Adipocyte (in vitro differentiated cells): ENCODE data around the gene NOS1AP.
"Not testable (repeated sequence)": the region's sequence is repeated elsewhere in the genome, so short reads cannot be mapped to it uniquely, and the experiment has no call there.

Experiments
- DNase-seq: peaks from one replicate; pipeline ENCODE4 v3.0.0-alpha.2; 2015; ENCODE audit warnings: low read depth
- H3K27me3 ChIP-seq: replicated peaks from 2 replicates; pipeline ENCODE4 v1.7.0; 2013; ENCODE audit warnings: mild to moderate bottlenecking, low read length, moderate library complexity; ENCODE audit not compliant: control insufficient read depth, insufficient read depth
- H3K36me3 ChIP-seq: 2 replicates; pipeline ENCODE4 v1.7.0; 2013; ENCODE audit warnings: low read length, mild to moderate bottlenecking, moderate library complexity; ENCODE audit not compliant: control insufficient read depth, insufficient read depth, severe bottlenecking
- H3K4me1 ChIP-seq: 2 replicates; pipeline ENCODE4 v1.7.0; 2013; ENCODE audit warnings: mild to moderate bottlenecking, low read length, moderate library complexity; ENCODE audit not compliant: control insufficient read depth, insufficient read depth
- H3K4me3 ChIP-seq: 2 replicates; pipeline ENCODE4 v1.7.0; 2013; ENCODE audit warnings: mild to moderate bottlenecking, low read length, moderate library complexity
- H3K9ac ChIP-seq: 2 replicates; pipeline ENCODE4 v1.7.0; 2013; ENCODE audit warnings: mild to moderate bottlenecking, low read length, moderate library complexity
- H3K9me3 ChIP-seq: 2 replicates; pipeline ENCODE4 v1.7.0; 2013; ENCODE audit warnings: mild to moderate bottlenecking, low read length, moderate library complexity; ENCODE audit not compliant: control insufficient read depth

The NOS1AP gene

GRCh38 chr1:162075862-162076261, 6.4 kb downstream of the NOS1AP start:
- DNase-seq = no peak
- H3K9ac ChIP-seq = no peak overlapping the region
- no peak overlapping the region for H3K4me3 ChIP-seq
- no peaks in the 10 kb centered on the region for H3K36me3 ChIP-seq
- H3K4me1 ChIP-seq = no peaks in the 10 kb centered on the region
- peaks cover 15% of the 10 kb centered on the region for H3K27me3 ChIP-seq
- H3K9me3 ChIP-seq = peaks cover 15% of the 10 kb centered on the region

- Histone ChIP-seq H3K9ac (no peak overlapping the region), H3K27me3 (peaks cover 8% of the 10 kb centered on the region), H3K36me3 (no peaks in the 10 kb centered on the region), H3K9me3 (peaks cover 15% of the 10 kb centered on the region), H3K4me1 (no peaks in the 10 kb centered on the region), H3K4me3 (no peak overlapping the region)
- no peak for DNase-seq
These were observed 8.3 kb downstream of the NOS1AP start for GRCh38 chr1:162077648-162078299.

GRCh38 chr1:162079030-162079429, 9.5 kb downstream of the NOS1AP start:
- no peaks in the 10 kb centered on the region for H3K4me1 ChIP-seq
- DNase-seq = no peak
- peaks cover 15% of the 10 kb centered on the region for H3K9me3 ChIP-seq
- no peak overlapping the region for H3K4me3 ChIP-seq
- no peak overlapping the region for H3K9ac ChIP-seq
- peaks cover 8% of the 10 kb centered on the region for H3K27me3 ChIP-seq
- no peaks in the 10 kb centered on the region for H3K36me3 ChIP-seq

- Histone ChIP-seq H3K4me1 (no peaks in the 10 kb centered on the region), H3K9me3 (no peaks in the 10 kb centered on the region), H3K27me3 (peaks cover 10% of the 10 kb centered on the region), H3K9ac (no peak overlapping the region), H3K4me3 (no peak overlapping the region), H3K36me3 (no peaks in the 10 kb centered on the region)
- DNase-seq = no peak
These were observed 11.1 kb downstream of the NOS1AP start for GRCh38 chr1:162080472-162081015.

- Histone ChIP-seq H3K27me3 (peaks cover 7% of the 10 kb centered on the region), H3K4me1 (no peaks in the 10 kb centered on the region), H3K4me3 (no peak overlapping the region), H3K9ac (no peak overlapping the region), H3K36me3 (no peaks in the 10 kb centered on the region), H3K9me3 (no peaks in the 10 kb centered on the region)
- no peak for DNase-seq
These were observed 11.8 kb downstream of the NOS1AP start for GRCh38 chr1:162081316-162081715.

- not testable (repeated sequence) for H3K9ac ChIP-seq, H3K4me1 ChIP-seq, H3K4me3 ChIP-seq, DNase-seq, H3K27me3 ChIP-seq, H3K36me3 ChIP-seq, H3K9me3 ChIP-seq
These were observed 12.6 kb downstream of the NOS1AP start for GRCh38 chr1:162082080-162082479.

- Histone ChIP-seq H3K4me3 (no peak overlapping the region), H3K36me3 (no peaks in the 10 kb centered on the region), H3K9me3 (no peaks in the 10 kb centered on the region), H3K9ac (no peak overlapping the region), H3K27me3 (peaks cover 7% of the 10 kb centered on the region), H3K4me1 (no peaks in the 10 kb centered on the region)
- no peak for DNase-seq
These were observed 13.8 kb downstream of the NOS1AP start for GRCh38 chr1:162083273-162083672.

- DNase-seq = no peak
- Histone ChIP-seq H3K9me3 (peaks cover 3% of the 10 kb centered on the region), H3K36me3 (no peaks in the 10 kb centered on the region), H3K27me3 (peaks cover 3% of the 10 kb centered on the region), H3K4me1 (no peaks in the 10 kb centered on the region), H3K4me3 (no peak overlapping the region), H3K9ac (no peak overlapping the region)
These were observed 16.5 kb downstream of the NOS1AP start for GRCh38 chr1:162085991-162086390.

GRCh38 chr1:162087111-162087510, 17.6 kb downstream of the NOS1AP start:
- no peaks in the 10 kb centered on the region for H3K36me3 ChIP-seq
- peaks cover 3% of the 10 kb centered on the region for H3K27me3 ChIP-seq
- H3K9ac ChIP-seq = no peak overlapping the region
- no peak overlapping the region for H3K4me3 ChIP-seq
- H3K9me3 ChIP-seq = peaks cover 3% of the 10 kb centered on the region
- DNase-seq = no peak
- no peaks in the 10 kb centered on the region for H3K4me1 ChIP-seq

GRCh38 chr1:162087574-162087973, 18.1 kb downstream of the NOS1AP start:
- peaks cover 4% of the 10 kb centered on the region for H3K4me1 ChIP-seq
- H3K9ac ChIP-seq = no peak overlapping the region
- DNase-seq = no peak
- H3K27me3 ChIP-seq = peaks cover 3% of the 10 kb centered on the region
- H3K4me3 ChIP-seq = no peak overlapping the region
- H3K36me3 ChIP-seq = no peaks in the 10 kb centered on the region
- H3K9me3 ChIP-seq = peaks cover 3% of the 10 kb centered on the region

GRCh38 chr1:162088281-162088969, 18.9 kb downstream of the NOS1AP start:
- peaks cover 8% of the 10 kb centered on the region for H3K4me1 ChIP-seq
- no peak overlapping the region for H3K9ac ChIP-seq
- peaks cover 3% of the 10 kb centered on the region for H3K27me3 ChIP-seq
- no peak for DNase-seq
- H3K9me3 ChIP-seq = peaks cover 3% of the 10 kb centered on the region
- no peak overlapping the region for H3K4me3 ChIP-seq
- no peaks in the 10 kb centered on the region for H3K36me3 ChIP-seq
